D721Med (cell line): ENCODE data around the gene RBM22.
A peak's percentile ranks its signal among the peaks of the same experiment; 100 is the strongest.

Experiments
- DNase-seq: peaks from one replicate; pipeline ENCODE4 v3.0.0; 2011; ENCODE audit warnings: low spot score; ENCODE audit not compliant: insufficient read length
- FAIRE-seq: peaks from 2 replicates; lab custom pipeline; 2011; peaks lifted over from hg19 to GRCh38; lab: Jason Lieb, UNC
- TF ChIP-seq, protein P1 (sequence below): IDR thresholded peaks from 2 replicates; pipeline ENCODE4 v1.5.1; 2012; ENCODE audit warnings: mild to moderate bottlenecking, control low read depth; ENCODE audit not compliant: insufficient read depth; ENCODE audit errors: missing control alignments

RBM22 gene

DNA sequence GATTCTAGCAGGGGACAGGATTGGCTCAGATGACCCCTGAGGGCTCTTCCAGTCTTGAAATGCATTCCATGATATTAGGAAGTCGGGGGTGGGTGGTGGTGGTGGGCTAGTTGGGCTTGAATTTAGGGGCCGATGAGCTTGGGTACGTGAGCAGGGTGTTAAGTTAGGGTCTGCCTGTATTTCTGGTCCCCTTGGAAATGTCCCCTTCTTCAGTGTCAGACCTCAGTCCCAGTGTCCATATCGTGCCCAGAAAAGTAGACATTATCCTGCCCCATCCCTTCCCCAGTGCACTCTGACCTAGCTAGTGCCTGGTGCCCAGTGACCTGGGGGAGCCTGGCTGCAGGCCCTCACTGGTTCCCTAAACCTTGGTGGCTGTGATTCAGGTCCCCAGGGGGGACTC, 42.7 kb downstream of the RBM22 start:
- TF ChIP-seq, protein P1, sequence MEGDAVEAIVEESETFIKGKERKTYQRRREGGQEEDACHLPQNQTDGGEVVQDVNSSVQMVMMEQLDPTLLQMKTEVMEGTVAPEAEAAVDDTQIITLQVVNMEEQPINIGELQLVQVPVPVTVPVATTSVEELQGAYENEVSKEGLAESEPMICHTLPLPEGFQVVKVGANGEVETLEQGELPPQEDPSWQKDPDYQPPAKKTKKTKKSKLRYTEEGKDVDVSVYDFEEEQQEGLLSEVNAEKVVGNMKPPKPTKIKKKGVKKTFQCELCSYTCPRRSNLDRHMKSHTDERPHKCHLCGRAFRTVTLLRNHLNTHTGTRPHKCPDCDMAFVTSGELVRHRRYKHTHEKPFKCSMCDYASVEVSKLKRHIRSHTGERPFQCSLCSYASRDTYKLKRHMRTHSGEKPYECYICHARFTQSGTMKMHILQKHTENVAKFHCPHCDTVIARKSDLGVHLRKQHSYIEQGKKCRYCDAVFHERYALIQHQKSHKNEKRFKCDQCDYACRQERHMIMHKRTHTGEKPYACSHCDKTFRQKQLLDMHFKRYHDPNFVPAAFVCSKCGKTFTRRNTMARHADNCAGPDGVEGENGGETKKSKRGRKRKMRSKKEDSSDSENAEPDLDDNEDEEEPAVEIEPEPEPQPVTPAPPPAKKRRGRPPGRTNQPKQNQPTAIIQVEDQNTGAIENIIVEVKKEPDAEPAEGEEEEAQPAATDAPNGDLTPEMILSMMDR, result no peak
- FAIRE-seq, result no peak
- DNase-seq, result no peak

DNA sequence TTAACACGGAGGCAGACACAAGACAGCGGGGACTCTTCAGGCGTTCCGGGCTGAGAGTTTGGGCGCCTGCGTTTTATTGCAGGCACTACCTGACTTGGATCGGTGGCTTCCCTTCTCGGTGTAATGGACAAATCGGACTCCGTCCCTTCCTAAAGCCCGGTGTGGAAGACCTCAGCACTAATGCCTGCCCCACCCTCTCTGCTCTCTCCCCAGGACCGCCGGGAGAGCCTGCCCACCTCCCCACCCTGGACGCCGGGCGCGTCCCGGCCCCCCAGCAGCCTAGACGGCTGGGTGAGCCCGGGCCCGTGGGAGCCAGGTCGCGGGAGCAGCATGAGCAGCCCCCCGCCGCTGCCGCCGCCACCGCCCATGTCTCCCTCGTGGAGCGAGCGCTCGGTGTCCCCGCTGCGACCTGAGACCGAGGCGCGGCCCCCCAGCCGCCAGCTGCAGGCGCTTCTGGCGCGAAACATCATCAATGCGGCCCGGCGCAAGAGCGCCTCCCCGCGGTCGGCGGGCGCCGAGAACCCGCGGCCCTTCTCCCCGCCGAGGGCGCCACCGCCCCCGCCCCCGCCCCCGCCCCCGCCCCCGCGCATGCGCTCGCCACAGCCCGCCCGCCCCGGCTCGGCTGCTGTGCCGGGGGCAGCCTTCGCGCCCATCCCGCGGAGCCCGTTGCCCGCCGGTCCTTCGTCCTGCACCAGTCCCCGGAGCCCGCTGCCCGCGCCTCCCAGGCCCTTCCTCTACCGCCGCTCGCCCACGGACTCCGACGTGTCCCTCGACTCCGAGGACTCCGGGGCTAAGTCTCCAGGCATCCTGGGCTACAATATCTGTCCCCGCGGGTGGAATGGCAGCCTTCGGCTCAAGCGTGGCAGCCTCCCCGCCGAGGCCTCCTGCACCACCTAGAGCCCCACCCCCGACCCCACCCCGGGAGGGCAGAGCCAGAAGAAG, 44.4 kb downstream of the RBM22 start:
- no peak for FAIRE-seq
- TF ChIP-seq, protein P1, result peak; percentile 57
- DNase-seq, result peak; percentile 94

DNA sequence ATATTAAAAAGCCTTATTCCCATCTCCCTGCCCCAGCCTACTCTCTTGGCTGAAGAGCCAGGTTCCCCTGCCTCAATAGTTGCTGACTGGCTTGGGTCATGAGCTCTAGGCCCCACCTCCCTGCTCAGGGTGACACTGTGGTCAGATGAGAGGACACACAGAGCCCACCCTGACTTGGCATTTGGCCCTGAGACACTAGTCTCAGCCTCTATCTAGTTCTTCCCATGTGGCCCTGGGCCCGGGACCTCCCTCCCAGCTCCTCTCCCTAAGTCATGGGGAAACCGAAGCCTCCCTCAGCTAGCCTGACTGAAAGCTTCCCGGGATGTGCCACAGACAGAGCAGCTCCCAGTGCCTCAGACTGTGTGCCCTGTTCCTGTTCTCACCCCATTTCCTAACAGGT, 45.6 kb downstream of the RBM22 start:
- FAIRE-seq (no peak), DNase-seq (no peak)
- TF ChIP-seq, protein P1, result no peak

DNA sequence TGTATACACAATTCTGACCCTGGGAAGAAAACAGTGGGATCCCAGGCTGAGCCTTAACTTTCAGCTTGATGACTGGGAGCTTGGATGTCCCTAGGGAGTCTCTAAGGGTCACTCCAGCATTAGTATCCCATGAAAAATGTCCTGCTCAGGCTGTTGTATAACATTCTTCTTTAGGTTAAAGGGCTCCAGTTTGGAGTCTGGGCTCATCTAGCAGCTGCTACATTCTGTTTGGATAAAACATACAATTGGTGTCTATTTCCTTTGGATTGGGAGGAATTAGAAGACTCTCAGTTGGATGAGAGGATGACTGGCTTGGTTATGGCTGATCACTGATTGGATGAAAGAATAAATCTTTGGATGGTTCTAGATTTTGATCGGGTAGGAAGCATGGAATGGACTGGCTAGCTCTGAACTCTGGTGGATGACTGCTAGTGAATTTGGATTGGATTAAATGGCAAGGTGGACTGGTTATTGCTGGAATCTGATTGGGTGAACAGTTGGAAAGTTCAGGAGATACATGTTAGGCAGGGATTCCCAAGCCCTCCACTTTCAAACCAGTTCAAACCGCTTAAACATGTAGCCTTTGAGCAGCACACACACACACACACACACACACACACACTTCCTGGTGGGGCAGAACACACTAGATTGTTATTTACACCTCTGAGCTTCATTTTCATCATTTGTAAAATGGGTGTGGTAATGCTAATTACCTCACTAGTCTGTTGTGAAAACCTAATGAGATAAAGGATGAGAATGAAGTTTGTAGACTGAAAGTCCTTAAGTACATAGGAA, 46.9 kb downstream of the RBM22 start:
- FAIRE-seq (no peak), DNase-seq (no peak)
- TF ChIP-seq, protein P1, result no peak

DNA sequence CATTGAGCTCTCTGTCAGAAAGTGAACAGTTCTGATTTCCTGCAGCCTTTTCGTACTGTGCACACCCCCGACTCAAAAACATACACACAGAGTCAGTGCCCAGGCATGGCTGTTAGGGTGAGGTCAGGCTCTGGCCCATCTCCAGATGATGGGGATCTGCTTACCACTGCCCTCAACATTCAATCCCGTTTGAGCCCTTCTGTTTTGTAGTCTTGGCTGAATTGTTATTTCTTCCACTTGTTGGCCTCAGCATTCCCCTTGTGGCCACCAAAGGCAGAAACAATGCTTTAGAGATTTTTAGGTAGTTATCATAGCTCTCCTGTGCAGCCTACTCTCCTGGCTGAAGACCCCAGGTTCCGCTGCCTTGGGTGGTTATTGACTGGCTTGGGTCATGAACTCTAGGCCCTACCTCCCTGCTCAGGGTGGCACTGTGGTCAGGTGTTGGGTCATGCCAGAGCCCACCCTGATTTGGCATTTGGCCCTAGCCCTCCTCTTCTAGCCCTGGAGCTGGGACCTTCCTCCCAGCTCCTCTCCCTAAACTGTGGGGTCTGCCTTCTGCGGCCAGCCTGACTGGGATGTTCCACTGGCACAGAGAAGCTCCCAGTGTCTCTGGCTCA, 47.6 kb downstream of the RBM22 start:
- FAIRE-seq, result no peak
- TF ChIP-seq, protein P1, result peak; percentile 7
- DNase-seq, result no peak

DNA sequence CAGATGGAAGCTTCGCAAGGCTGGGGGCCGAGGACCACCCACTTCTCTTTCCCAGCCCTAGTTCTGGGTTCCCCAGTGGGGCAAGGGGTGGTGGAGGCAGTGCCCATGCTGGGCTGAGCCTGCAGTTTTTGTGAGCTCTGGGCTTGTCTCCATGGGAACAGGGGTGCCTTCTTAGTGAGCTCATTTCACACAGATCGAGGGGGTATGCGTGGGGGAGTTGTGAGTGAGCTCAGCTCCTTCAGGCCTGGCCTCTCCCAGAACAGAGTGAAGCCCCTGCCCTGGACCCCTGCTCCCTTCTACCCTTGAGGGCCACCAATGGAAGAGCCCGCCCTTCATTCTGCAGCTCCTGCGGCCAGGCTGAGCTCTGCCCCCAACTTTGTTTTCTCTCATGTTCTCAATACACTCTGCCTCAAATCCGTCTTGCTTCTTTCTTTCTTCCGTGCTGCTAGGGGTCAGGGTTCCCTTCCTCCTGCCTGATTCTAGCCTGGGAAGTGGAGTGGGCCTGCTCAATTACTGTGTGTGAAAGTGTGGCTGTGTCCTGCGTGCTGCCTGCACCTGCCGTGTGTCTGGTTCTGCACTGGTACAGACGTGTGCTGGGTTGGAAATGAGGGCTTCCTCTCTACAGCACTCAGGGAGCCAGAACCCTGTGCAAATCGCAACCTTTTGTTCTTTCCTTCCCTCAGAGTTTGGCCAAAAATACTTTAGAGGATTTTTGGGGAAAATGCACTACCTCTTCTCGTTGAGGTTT, 48.8 kb downstream of the RBM22 start:
- no peak for FAIRE-seq
- no peak for DNase-seq
- TF ChIP-seq, protein P1, result no peak
